Liver (tissue), 9 donors: ENCODE measurements around the gene RIC8B. TPM values are rescaled to one million over a fixed set of nuclear protein-coding genes. Genes with fewer than 3 reads are reported as not detected.
"Not testable (repeated sequence)": the region's sequence is repeated elsewhere in the genome, so short reads cannot be mapped to it uniquely, and the experiment has no call there.

Experiments used
- DNase-seq: peaks from one replicate; pipeline ENCODE4 v3.0.0-alpha.2; 2017; ENCODE audit warnings: low spot score
- H3K27ac ChIP-seq, 2 donors: one replicate each; pipeline ENCODE4 v1.7.0; 2013; ENCODE audit warnings: inconsistent platforms in 2 of 2, low read length in 2 of 2, control low read depth in 1 of 2, low read depth in 1 of 2, mild to moderate bottlenecking in 1 of 2
- H3K27me3 ChIP-seq, 4 donors: one replicate each; pipeline versions ENCODE4 v1.6.1 to v1.7.0; 2013; ENCODE audit warnings: low read length in 3 of 4, inconsistent platforms in 1 of 4, mild to moderate bottlenecking in 1 of 4, moderate library complexity in 1 of 4; ENCODE audit not compliant: control insufficient read depth in 4 of 4, insufficient read depth in 4 of 4
- H3K36me3 ChIP-seq, 4 donors: one replicate each; pipeline versions ENCODE4 v1.6.1 to v1.7.0; 2013; ENCODE audit warnings: low read length in 3 of 4, mild to moderate bottlenecking in 3 of 4, low read depth in 1 of 4, moderate library complexity in 1 of 4; ENCODE audit not compliant: control insufficient read depth in 4 of 4, insufficient read depth in 3 of 4
- H3K4me1 ChIP-seq, 4 donors: one replicate each; pipeline versions ENCODE4 v1.6.1 to v1.7.0; 2013; ENCODE audit warnings: low read length in 3 of 4, mild to moderate bottlenecking in 3 of 4, moderate library complexity in 1 of 4; ENCODE audit not compliant: control insufficient read depth in 4 of 4, insufficient read depth in 4 of 4
- H3K4me3 ChIP-seq, 3 donors: one replicate each; pipeline versions ENCODE4 v1.6.1 to v1.7.0; 2013; ENCODE audit warnings: low read length in 3 of 3, control low read depth in 1 of 3, low read depth in 1 of 3, mild to moderate bottlenecking in 1 of 3
- H3K9ac ChIP-seq, 2 donors: one replicate each; pipeline ENCODE4 v1.7.0; 2013; ENCODE audit warnings: low read length in 2 of 2, mild to moderate bottlenecking in 2 of 2, moderate library complexity in 2 of 2, control low read depth in 1 of 2, low read depth in 1 of 2
- H3K9me3 ChIP-seq, 4 donors: one replicate each; pipeline versions ENCODE4 v1.6.1 to v1.7.0; 2013; ENCODE audit warnings: low read length in 3 of 4; ENCODE audit not compliant: control insufficient read depth in 4 of 4
- HNF4A ChIP-seq, 2 donors: conservative IDR thresholded peaks; 2 replicates each; pipeline ENCODE4 v1.6.1; 2016; ENCODE audit warnings: antibody characterized with exemption in 2 of 2, mild to moderate bottlenecking in 2 of 2
- JUND ChIP-seq, 2 donors: IDR thresholded peaks; 2 replicates each; pipeline ENCODE4 v1.6.1; 2016; ENCODE audit warnings: antibody characterized with exemption in 2 of 2
- RAD21 ChIP-seq, 2 donors: IDR thresholded peaks; 2 replicates each; pipeline ENCODE4 v1.6.1; 2016; ENCODE audit warnings: antibody characterized with exemption in 2 of 2, mild to moderate bottlenecking in 2 of 2
- WGBS: extraction: QIAGEN DNeasy Blood & Tissue Kit; methylation state at CpG from one replicate; pipeline ENCODE4 v1.1.7; 2013; 5-methylcytosine and 5-hydroxymethylcytosine counted together
- polyA plus RNA-seq, 2 donors: library from polyadenylated mRNA; stranded (reverse) in 1 of 2; unstranded in 1 of 2; fragments of 200-250 nt in 1 of 2; fragments of >200 nt in 1 of 2; fragmentation: Nextera tagmentation in 1 of 2; extraction: Ambion mirVana in 1 of 2; gene quantifications; one replicate each; pipeline versions ENCODE4 v1.2.1 to v1.2.3, GENCODE V29; 2013 to 2015
- total RNA-seq, 2 donors: library from RNA; depleted of rRNA; stranded (reverse); fragments of >200 nt; gene quantifications; one replicate each; pipeline ENCODE4 v1.2.3, GENCODE V29; 2014
- TF ChIP-seq, protein P1 (sequence below): fragments of 150-350 bp; IDR thresholded peaks from 2 replicates; pipeline ENCODE4 v1.5.1; 2017; ENCODE audit warnings: improper control_type of control experiment, low read depth, low read length; ENCODE audit not compliant: missing input control
- TF ChIP-seq, protein P2 (sequence below): IDR thresholded peaks from 2 replicates; pipeline ENCODE4 v1.6.1; 2016; ENCODE audit warnings: antibody characterized with exemption
- TF ChIP-seq, protein P3 (sequence below): IDR thresholded peaks from 2 replicates; pipeline ENCODE4 v1.6.1; 2016; ENCODE audit warnings: antibody characterized with exemption
- donor health status: healthy.
- donor health status: healthy.
- donor health status: healthy.
- donor health status: healthy.
- donor health status: healthy.

The RIC8B gene
- total and polyA plus RNA-seq, 4 donors, result 2.7 to 15.1 (median 4.2) TPM

DNA sequence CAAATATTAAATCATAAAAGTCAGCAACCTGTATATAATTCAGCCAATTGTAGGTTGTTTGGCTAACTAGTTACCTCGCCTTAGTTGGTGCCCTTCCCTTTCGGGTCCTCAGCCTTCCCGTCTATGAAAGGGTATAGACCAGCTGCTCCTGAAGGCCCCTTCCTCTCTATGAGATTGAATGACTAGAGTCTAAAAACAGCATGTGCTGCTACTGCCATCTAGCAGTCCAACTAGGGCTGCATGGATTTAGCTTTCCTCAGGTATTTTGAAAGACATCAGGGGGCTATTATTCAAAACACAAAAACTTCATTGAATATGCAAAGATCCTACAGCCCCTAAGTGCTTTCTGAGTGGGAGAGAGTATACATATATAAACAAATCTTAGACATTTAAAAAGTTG is 144.3 kb downstream of the RIC8B start:
- Histone ChIP-seq H3K4me1 (no peaks in the 10 kb centered on the region), H3K9me3 (no peaks in the 10 kb centered on the region), H3K27me3 (no peaks in the 10 kb centered on the region), H3K27ac (no peak overlapping the region), H3K4me3 (no peak overlapping the region), H3K36me3 (no peaks in the 10 kb centered on the region), H3K9ac (no peak overlapping the region)
- TF ChIP-seq, protein P1, sequence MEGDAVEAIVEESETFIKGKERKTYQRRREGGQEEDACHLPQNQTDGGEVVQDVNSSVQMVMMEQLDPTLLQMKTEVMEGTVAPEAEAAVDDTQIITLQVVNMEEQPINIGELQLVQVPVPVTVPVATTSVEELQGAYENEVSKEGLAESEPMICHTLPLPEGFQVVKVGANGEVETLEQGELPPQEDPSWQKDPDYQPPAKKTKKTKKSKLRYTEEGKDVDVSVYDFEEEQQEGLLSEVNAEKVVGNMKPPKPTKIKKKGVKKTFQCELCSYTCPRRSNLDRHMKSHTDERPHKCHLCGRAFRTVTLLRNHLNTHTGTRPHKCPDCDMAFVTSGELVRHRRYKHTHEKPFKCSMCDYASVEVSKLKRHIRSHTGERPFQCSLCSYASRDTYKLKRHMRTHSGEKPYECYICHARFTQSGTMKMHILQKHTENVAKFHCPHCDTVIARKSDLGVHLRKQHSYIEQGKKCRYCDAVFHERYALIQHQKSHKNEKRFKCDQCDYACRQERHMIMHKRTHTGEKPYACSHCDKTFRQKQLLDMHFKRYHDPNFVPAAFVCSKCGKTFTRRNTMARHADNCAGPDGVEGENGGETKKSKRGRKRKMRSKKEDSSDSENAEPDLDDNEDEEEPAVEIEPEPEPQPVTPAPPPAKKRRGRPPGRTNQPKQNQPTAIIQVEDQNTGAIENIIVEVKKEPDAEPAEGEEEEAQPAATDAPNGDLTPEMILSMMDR, result peak; percentile 20
- TF ChIP-seq HNF4A (conservative IDR thresholded peaks at IDR 0.05) (no peak), JUND (IDR thresholded peaks at IDR 0.05) (no peak), RAD21 (IDR thresholded peaks at IDR 0.05) (peak; percentile 65 to 71)
- TF ChIP-seq, protein P2, sequence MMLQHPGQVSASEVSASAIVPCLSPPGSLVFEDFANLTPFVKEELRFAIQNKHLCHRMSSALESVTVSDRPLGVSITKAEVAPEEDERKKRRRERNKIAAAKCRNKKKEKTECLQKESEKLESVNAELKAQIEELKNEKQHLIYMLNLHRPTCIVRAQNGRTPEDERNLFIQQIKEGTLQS, result no peak
- DNase-seq, result no peak
- WGBS, result 31% methylated on average over 3 of the region's 3 CpGs

DNA sequence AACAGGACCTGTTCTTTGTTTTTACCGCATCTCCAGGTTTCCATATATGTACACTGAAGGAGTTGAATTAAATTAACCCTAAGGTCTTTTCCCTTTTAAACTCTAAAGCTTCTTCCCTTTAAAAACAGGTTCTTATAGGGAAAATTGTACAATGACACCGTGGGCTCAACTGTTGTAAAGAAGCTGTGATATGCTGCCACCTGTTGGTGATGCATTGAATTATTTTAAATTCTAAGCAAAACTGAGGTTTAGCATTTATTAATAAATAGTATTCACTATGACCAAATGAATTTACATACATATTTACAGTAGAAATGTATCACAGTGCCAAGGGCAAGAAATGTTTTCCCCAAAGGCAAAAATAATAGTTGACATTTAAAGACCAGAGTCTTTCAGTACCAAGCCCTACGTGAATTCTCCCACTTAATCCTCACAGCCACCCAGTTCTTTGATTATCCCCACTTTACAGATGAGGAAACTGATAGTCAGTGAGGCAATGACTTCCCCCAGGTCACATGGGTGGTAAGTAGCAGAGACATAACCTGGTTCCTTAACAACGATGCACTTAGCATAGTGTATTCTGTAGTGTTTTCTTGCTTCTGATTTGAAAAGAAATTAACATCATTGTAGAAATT is 145.5 kb downstream of the RIC8B start:
- H3K27me3 ChIP-seq, result no peaks in the 10 kb centered on the region
- no peaks in the 10 kb centered on the region for H3K4me1 ChIP-seq
- 44% methylated on average over 4 of the region's 4 CpGs for whole genome bisulfite sequencing
- H3K9ac ChIP-seq, result no peak overlapping the region
- no peak for DNase-seq
- no peaks in the 10 kb centered on the region for H3K9me3 ChIP-seq
- H3K36me3 ChIP-seq, result no peaks in the 10 kb centered on the region
- TF ChIP-seq, protein P3, sequence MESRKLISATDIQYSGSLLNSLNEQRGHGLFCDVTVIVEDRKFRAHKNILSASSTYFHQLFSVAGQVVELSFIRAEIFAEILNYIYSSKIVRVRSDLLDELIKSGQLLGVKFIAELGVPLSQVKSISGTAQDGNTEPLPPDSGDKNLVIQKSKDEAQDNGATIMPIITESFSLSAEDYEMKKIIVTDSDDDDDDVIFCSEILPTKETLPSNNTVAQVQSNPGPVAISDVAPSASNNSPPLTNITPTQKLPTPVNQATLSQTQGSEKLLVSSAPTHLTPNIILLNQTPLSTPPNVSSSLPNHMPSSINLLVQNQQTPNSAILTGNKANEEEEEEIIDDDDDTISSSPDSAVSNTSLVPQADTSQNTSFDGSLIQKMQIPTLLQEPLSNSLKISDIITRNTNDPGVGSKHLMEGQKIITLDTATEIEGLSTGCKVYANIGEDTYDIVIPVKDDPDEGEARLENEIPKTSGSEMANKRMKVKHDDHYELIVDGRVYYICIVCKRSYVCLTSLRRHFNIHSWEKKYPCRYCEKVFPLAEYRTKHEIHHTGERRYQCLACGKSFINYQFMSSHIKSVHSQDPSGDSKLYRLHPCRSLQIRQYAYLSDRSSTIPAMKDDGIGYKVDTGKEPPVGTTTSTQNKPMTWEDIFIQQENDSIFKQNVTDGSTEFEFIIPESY, result no peak
- peak; percentile 92 to 93 for TF ChIP-seq RAD21 (IDR thresholded peaks at IDR 0.05)
- TF ChIP-seq, protein P1, result peak; percentile 75
- H3K4me3 ChIP-seq, result no peak overlapping the region
- H3K27ac ChIP-seq, result no peak overlapping the region

DNA sequence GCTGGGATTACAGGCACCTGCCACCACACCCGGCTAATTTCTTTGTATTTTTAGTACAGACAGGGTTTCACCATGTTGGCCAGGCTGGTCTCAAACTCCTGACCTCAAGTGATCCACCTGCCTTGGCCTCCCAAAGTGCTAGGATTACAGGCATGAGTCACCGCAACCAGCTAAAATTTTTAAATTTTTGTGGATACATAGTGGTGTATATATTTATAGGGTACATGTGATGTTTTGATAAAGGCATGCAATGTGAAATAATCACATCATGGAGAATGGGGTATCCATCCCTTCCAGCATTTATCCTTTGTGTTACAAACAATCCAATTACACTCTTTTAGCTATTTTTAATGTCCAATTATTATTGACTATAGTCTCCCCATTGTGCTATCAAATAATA is 147.5 kb downstream of the RIC8B start:
- H3K27ac ChIP-seq, H3K9me3 ChIP-seq, H3K36me3 ChIP-seq, H3K4me1 ChIP-seq, H3K27me3 ChIP-seq, DNase-seq, H3K4me3 ChIP-seq, H3K9ac ChIP-seq: not testable (repeated sequence)
- WGBS, result 80% methylated on average over 2 of the region's 2 CpGs

DNA sequence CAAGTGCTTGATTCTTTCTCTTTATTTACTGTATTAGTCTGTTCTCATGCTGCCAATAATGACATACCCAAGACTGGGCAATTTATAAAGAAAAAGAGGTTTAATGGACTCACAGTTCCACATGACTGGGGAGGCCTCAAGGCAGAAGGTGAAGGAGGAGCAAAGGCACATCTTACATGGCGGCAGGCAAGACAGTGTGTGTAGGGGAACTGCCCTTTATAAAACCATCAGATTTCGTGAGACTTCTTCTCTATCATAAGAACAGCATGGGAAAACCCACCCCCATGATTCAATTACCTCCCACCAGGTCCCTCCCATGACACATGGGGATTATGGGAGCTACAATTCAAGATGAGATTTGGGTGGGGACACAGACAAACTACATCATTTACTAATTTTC is 149.1 kb downstream of the RIC8B start:
- H3K27me3 ChIP-seq, H3K4me3 ChIP-seq, DNase-seq, H3K36me3 ChIP-seq, H3K27ac ChIP-seq, H3K9me3 ChIP-seq, H3K4me1 ChIP-seq, H3K9ac ChIP-seq: not testable (repeated sequence)
- 93% methylated on average over 2 of the region's 2 CpGs for WGBS
